GM23338 (cell line): ENCODE data around the gene RRP12.

Source experiments
- EZH2 ChIP-seq: fragments of 200-600 bp; sonication (generic); IDR thresholded peaks from one replicate; pipeline ENCODE4 v1.8.0; 2017; ENCODE audit warnings: antibody characterized with exemption, mild to moderate bottlenecking, low read depth; ENCODE audit not compliant: unreplicated experiment
- EZH2phosphoT487 ChIP-seq: fragments of 200-600 bp; sonication (generic); IDR thresholded peaks from one replicate; pipeline ENCODE4 v1.8.1; 2018; ENCODE audit warnings: antibody characterized with exemption; ENCODE audit not compliant: unreplicated experiment
- TF ChIP-seq, protein P1 (sequence below), 2 experiments: fragments of 200-600 bp in 1 of 2; sonication (generic) in 1 of 2; conservative IDR thresholded peaks; 2 replicates each; pipeline versions ENCODE4 v1.5.1 to v1.6.1; 2016 to 2017; ENCODE audit warnings: antibody characterized with exemption in 2 of 2, low read depth in 2 of 2, mild to moderate bottlenecking in 2 of 2, moderate library complexity in 1 of 2

DNA sequence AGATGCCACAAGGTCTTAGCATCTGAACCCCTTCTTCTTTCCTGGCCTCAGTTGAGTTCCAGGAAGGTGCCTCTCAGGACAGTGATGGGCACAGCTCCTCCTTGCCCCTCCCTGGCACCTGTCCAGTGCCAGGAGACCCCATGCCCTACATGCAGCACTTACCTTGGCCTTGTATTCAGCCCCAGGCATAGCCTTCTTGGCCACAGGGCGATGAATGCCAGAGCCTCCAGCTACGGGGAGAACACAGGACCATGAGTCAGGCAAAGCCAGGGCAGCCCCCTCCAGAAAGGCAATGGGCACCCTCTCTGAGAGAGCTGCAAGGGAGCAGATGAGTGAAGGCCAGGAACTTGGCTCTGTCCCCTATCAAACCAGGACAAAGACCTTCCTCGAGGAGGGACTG is 42.4 kb downstream of the RRP12 start:
- TF ChIP-seq, protein P1, sequence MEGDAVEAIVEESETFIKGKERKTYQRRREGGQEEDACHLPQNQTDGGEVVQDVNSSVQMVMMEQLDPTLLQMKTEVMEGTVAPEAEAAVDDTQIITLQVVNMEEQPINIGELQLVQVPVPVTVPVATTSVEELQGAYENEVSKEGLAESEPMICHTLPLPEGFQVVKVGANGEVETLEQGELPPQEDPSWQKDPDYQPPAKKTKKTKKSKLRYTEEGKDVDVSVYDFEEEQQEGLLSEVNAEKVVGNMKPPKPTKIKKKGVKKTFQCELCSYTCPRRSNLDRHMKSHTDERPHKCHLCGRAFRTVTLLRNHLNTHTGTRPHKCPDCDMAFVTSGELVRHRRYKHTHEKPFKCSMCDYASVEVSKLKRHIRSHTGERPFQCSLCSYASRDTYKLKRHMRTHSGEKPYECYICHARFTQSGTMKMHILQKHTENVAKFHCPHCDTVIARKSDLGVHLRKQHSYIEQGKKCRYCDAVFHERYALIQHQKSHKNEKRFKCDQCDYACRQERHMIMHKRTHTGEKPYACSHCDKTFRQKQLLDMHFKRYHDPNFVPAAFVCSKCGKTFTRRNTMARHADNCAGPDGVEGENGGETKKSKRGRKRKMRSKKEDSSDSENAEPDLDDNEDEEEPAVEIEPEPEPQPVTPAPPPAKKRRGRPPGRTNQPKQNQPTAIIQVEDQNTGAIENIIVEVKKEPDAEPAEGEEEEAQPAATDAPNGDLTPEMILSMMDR (conservative IDR thresholded peaks at IDR 0.05; ENCODE audit: low read depth in 2 of 2), result no peak
- TF ChIP-seq EZH2phosphoT487 (no peak), EZH2 (no peak)
